Fibroblast of mammary gland (primary cell): Measurements from ENCODE around the gene TRPC4.

Experiments used
- DNase-seq: peaks from one replicate; pipeline ENCODE4 v3.0.0-alpha.2; 2010; ENCODE audit warnings: low read depth
- H3K4me3 ChIP-seq: 2 replicates; pipeline ENCODE4 v1.5.1; 2011; ENCODE audit warnings: low read depth, mild to moderate bottlenecking, low read length, moderate library complexity; ENCODE audit not compliant: control insufficient read depth
- TF ChIP-seq, protein P1 (sequence below): conservative IDR thresholded peaks from 2 replicates; pipeline ENCODE4 v1.5.1; 2011; ENCODE audit warnings: low read depth, low read length, inconsistent platforms; ENCODE audit not compliant: control insufficient read depth, insufficient read depth

Gene TRPC4

DNA sequence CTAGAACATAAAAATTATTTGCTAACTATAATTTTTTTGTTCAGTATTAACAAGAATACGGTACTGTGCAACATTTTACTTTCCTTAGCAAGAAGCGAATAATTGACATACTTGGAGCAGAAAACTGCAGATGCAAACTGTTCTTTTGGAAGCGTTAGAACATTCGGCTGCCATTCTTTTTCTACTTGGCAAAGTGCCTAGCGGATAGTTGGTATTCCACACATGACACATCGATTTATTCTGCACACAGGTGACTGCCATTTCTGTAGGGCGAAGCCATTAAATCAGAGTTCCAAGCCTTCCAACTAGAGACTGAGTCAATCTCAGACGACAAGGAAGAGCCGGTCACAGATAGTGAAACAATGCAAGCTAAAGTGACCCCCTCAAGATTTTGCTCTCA, 117.4 kb downstream of the TRPC4 start:
- TF ChIP-seq, protein P1, sequence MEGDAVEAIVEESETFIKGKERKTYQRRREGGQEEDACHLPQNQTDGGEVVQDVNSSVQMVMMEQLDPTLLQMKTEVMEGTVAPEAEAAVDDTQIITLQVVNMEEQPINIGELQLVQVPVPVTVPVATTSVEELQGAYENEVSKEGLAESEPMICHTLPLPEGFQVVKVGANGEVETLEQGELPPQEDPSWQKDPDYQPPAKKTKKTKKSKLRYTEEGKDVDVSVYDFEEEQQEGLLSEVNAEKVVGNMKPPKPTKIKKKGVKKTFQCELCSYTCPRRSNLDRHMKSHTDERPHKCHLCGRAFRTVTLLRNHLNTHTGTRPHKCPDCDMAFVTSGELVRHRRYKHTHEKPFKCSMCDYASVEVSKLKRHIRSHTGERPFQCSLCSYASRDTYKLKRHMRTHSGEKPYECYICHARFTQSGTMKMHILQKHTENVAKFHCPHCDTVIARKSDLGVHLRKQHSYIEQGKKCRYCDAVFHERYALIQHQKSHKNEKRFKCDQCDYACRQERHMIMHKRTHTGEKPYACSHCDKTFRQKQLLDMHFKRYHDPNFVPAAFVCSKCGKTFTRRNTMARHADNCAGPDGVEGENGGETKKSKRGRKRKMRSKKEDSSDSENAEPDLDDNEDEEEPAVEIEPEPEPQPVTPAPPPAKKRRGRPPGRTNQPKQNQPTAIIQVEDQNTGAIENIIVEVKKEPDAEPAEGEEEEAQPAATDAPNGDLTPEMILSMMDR, result no peak
- no peak overlapping the region for H3K4me3 ChIP-seq
- no peak for DNase-seq

- TF ChIP-seq, protein P1, result no peak
- no peak overlapping the region for H3K4me3 ChIP-seq
Measured at GRCh38 chr13:37751025-37751424, 118.5 kb downstream of the TRPC4 start.

DNA sequence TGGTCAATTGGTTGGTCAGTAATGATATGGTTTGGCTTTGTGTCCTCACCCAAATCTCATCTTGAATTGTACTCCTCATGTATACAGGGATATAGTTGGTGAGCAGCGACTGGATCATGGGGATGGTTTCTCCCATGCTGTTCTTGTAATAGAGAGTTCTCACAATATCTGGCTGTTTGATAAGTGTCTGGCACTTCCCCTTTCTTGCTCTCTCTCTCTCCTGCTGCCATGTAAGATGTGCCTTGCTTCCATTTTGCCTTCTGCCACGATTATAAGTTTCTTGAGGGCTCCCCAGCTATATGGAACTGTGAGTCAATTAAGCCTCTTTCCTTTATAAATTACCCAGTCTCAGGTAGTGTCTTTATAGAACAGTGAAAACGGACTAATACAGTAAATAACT, 120.7 kb downstream of the TRPC4 start:
- TF ChIP-seq, protein P1, result no peak
- H3K4me3 ChIP-seq, result no peak overlapping the region
- no peak for DNase-seq

More at GRCh38 chr13:37751025-37751424, 118.5 kb downstream of the TRPC4 start:
- DNase-seq, result no peak

GRCh38 chr13:37747071-37747612, 122.4 kb downstream of the TRPC4 start:
- TF ChIP-seq, protein P1, result no peak
- DNase-seq, result peak; percentile 67
- no peak overlapping the region for H3K4me3 ChIP-seq

DNA sequence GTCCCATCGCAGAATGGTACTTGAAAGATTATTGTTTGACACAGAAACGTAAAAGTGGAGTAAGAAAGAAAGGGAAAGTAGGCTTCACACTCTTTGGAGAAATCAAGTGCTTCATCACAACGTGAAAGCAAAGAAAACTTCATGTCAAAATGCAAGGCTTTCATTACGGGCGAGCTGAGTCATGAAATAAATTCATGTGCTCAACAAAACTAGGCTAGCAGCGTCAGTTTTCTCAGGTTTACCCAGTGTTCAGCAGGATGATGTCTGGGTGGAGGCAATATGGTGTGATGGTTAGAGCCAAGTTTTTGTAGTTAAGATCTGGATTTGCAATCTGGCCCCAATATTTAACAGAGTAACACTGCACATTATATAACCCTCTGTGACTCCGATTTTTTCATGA, 128.0 kb downstream of the TRPC4 start:
- DNase-seq, result no peak
- no peak overlapping the region for H3K4me3 ChIP-seq
- TF ChIP-seq, protein P1, result no peak

DNA sequence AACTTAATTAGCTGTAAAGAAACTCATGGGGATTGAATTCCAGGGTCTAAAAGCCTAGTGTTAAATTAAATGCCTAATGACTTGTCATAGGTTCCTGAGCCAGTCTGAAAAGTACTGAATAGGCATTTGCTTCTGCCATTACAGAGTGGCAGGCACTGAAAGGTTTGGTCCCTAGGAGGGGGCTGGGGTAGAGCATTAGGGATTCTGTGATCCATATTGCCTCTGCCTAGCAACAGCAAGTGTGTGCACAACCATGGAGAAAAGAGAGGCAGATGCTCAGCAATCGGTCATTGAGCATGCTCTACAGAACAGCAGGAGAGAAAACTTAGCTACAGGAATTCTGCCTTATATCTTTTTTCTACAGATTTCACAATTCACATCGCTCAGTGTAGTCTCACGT, 133.5 kb downstream of the TRPC4 start:
- DNase-seq, result no peak
- TF ChIP-seq, protein P1, result no peak
- H3K4me3 ChIP-seq, result no peak overlapping the region

GRCh38 chr13:37735293-37735692, 134.3 kb downstream of the TRPC4 start:
- no peak for DNase-seq
- TF ChIP-seq, protein P1, result no peak
- no peak overlapping the region for H3K4me3 ChIP-seq
